WTC11 (cell line): Measurements from ENCODE around the gene TCF21. TPM values are rescaled to one million over a fixed set of nuclear protein-coding genes. Genes with fewer than 3 reads are reported as not detected.

Source experiments
- ATAC-seq: fragments of 200-7000 bp; cut with Tn5 transposase; 2 replicates; pipeline ENCODE4 v1.10.0; 2021; ENCODE audit warnings: mild to moderate bottlenecking, moderate library complexity
- CTCF ChIA-PET: fragments of 300-600 bp; sonication (Branson Sonifier 250); formaldehyde crosslinking; loops from one replicate; lab custom pipeline; 2021; ENCODE audit warnings: antibody characterized with exemption; lab: Charles Lee
- POLR2A ChIA-PET: fragments of 350-600 bp; sonication (Branson Sonifier 250); formaldehyde crosslinking; loops from one replicate; lab custom pipeline; 2021; ENCODE audit warnings: antibody characterized with exemption; lab: Charles Lee
- DNase-seq: peaks from one replicate; pipeline ENCODE4 v3.0.0; 2021; ENCODE audit warnings: low spot score
- H3K27ac Mint-ChIP-seq: 2 replicates; pipeline ENCODE4 v1.8.0; 2021; ENCODE audit warnings: mixed read lengths
- H3K27me3 Mint-ChIP-seq: 2 replicates; pipeline ENCODE4 v1.8.0; 2021; ENCODE audit warnings: low read depth, mild to moderate bottlenecking, moderate library complexity, mixed read lengths
- H3K36me3 Mint-ChIP-seq: 2 replicates; pipeline ENCODE4 v1.8.0; 2021; ENCODE audit warnings: mixed read lengths
- H3K4me1 Mint-ChIP-seq: 2 replicates; pipeline ENCODE4 v1.8.0; 2022; ENCODE audit warnings: mixed read lengths
- H3K4me3 Mint-ChIP-seq: 2 replicates; pipeline ENCODE4 v1.8.0; 2021; ENCODE audit warnings: mild to moderate bottlenecking, moderate library complexity, mixed read lengths
- H3K9me3 Mint-ChIP-seq: 2 replicates; pipeline ENCODE4 v1.8.0; 2021; ENCODE audit warnings: mixed read lengths
- ATF1 ChIP-seq: sonication (generic); formaldehyde crosslinking; IDR thresholded peaks from 2 replicates; pipeline ENCODE4 v1.8.1; 2023; ENCODE audit warnings: mild to moderate bottlenecking, moderate library complexity, missing genetic modification reagents
- CREM ChIP-seq: sonication (generic); formaldehyde crosslinking; IDR thresholded peaks from 2 replicates; pipeline ENCODE4 v1.8.1; 2022; ENCODE audit warnings: mild to moderate bottlenecking, missing genetic modification reagents, moderate library complexity
- E2F1 ChIP-seq: sonication (generic); formaldehyde crosslinking; IDR thresholded peaks from 2 replicates; pipeline ENCODE4 v1.8.0; 2022; ENCODE audit warnings: mild to moderate bottlenecking, missing genetic modification reagents
- ETV6 ChIP-seq: sonication (generic); formaldehyde crosslinking; IDR thresholded peaks from 2 replicates; pipeline ENCODE4 v1.8.1; 2022; ENCODE audit warnings: mild to moderate bottlenecking, missing genetic modification reagents
- FOXP1 ChIP-seq: sonication (generic); formaldehyde crosslinking; IDR thresholded peaks from 2 replicates; pipeline ENCODE4 v1.8.0; 2022; ENCODE audit warnings: missing genetic modification reagents, mild to moderate bottlenecking, moderate library complexity, borderline replicate concordance
- PRDM15 ChIP-seq: sonication (generic); formaldehyde crosslinking; IDR thresholded peaks from 2 replicates; pipeline ENCODE4 v1.8.0; 2022; ENCODE audit warnings: missing genetic modification reagents
- PRRX2 ChIP-seq: fragments of 250-450 bp; sonication (Bioruptor Pico); IDR thresholded peaks from 2 replicates; pipeline ENCODE4 v1.8.0; 2021; ENCODE audit warnings: mild to moderate bottlenecking
- SP1 ChIP-seq: sonication (generic); formaldehyde crosslinking; conservative IDR thresholded peaks from 2 replicates; pipeline ENCODE4 v1.8.1; 2022; ENCODE audit warnings: missing genetic modification reagents
- TEAD4 ChIP-seq: sonication (generic); formaldehyde crosslinking; IDR thresholded peaks from 2 replicates; pipeline ENCODE4 v1.8.0; 2022; ENCODE audit warnings: mild to moderate bottlenecking, missing genetic modification reagents
- ZNF219 ChIP-seq: sonication (generic); formaldehyde crosslinking; IDR thresholded peaks from 2 replicates; pipeline ENCODE4 v1.8.0; 2023; ENCODE audit warnings: missing genetic modification reagents, mild to moderate bottlenecking, borderline replicate concordance
- ZNF532 ChIP-seq: fragments of 250-450 bp; sonication (Bioruptor Pico); IDR thresholded peaks from 2 replicates; pipeline ENCODE4 v1.9.0; 2021; ENCODE audit warnings: mild to moderate bottlenecking, borderline replicate concordance
- ZSCAN18 ChIP-seq: fragments of 250-450 bp; sonication (Bioruptor Pico); IDR thresholded peaks from 2 replicates; pipeline ENCODE4 v2.1.2; 2022; ENCODE audit warnings: mild to moderate bottlenecking, moderate library complexity
- total RNA-seq: library from RNA; stranded (reverse); gene quantifications from 3 replicates; pipeline ENCODE4 v1.2.3, GENCODE V29; 2021
- TF ChIP-seq, protein P1 (sequence below): fragments of 200-600 bp; IDR thresholded peaks from 2 replicates; pipeline ENCODE4 v1.8.0; 2022; ENCODE audit warnings: antibody characterized with exemption

The TCF21 gene
- total RNA-seq, 1 experiment from 2014 or later: 0.22 TPM

- no peak for TF ChIP-seq ZNF532 (CRISPR knock-in tag)
- TF ChIP-seq ATF1 (CRISPR knock-in tag): no peak
These were observed 17.1 kb downstream of the TCF21 start (continued) for GRCh38 chr6:133906050-133906449.

- Mint-ChIP-seq H3K4me1 (peaks cover 27% of the 10 kb centered on the region), H3K27ac (peak overlapping the region; percentile 92), H3K27me3 (no peaks in the 10 kb centered on the region), H3K4me3 (peak overlapping the region; percentile 53), H3K36me3 (peaks cover 8% of the 10 kb centered on the region; the same call in 1 of the 2 replicates), H3K9me3 (peaks cover 11% of the 10 kb centered on the region)
- peak; percentile 45; the same call in 1 of the 2 replicates for TF ChIP-seq SP1 (CRISPR knock-in tag)
- peak; percentile 83; the same call in 1 of the 2 replicates for TF ChIP-seq ETV6
- TF ChIP-seq TEAD4 (CRISPR knock-in tag): no peak
- no peak for TF ChIP-seq FOXP1 (CRISPR knock-in tag)
- TF ChIP-seq ZSCAN18 (CRISPR knock-in tag): no peak
- TF ChIP-seq, protein P1, sequence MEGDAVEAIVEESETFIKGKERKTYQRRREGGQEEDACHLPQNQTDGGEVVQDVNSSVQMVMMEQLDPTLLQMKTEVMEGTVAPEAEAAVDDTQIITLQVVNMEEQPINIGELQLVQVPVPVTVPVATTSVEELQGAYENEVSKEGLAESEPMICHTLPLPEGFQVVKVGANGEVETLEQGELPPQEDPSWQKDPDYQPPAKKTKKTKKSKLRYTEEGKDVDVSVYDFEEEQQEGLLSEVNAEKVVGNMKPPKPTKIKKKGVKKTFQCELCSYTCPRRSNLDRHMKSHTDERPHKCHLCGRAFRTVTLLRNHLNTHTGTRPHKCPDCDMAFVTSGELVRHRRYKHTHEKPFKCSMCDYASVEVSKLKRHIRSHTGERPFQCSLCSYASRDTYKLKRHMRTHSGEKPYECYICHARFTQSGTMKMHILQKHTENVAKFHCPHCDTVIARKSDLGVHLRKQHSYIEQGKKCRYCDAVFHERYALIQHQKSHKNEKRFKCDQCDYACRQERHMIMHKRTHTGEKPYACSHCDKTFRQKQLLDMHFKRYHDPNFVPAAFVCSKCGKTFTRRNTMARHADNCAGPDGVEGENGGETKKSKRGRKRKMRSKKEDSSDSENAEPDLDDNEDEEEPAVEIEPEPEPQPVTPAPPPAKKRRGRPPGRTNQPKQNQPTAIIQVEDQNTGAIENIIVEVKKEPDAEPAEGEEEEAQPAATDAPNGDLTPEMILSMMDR: peak; percentile 92
- DNase-seq (peak; percentile 99), ATAC-seq (peak; percentile 78)
- CTCF ChIA-PET: interaction anchor here (0.6 to 5.3 kb wide), 46 partner anchors 14 to 724 kb away, joined by 3 to 98 read pairs (median 4); partner anchors contain the start of gene TBPL1
- POLR2A ChIA-PET: interaction anchor here (1.3 kb wide), 1 partner anchor 79 kb away, joined by 3 read pairs; no protein-coding TSS in a partner anchor
These were observed 27.8 kb downstream of the TCF21 start for GRCh38 chr6:133916650-133917151.

DNA sequence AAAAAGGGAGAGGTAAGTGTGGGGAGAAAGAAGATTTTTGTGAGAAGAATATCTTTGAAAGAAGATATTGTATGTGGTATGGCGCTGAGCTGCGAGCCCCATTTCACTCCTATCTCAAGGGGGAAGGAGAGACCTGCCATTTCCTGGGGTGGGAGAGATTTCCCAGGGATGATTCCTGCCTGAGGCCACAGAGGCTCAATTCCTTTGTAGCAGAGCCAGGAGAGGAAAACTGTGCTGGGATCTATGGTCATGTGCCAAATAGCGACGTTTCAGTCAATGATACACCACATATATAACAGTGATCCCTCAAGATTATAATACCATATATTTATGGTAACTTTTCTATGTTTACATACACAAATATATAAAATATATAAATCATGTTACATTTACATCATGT lies 28.9 kb downstream of the TCF21 start:
- Mint-ChIP-seq H3K27me3 (no peaks in the 10 kb centered on the region), H3K4me1 (peaks cover 27% of the 10 kb centered on the region), H3K36me3 (peaks cover 8% of the 10 kb centered on the region; the same call in 1 of the 2 replicates), H3K27ac (no peak overlapping the region), H3K9me3 (peaks cover 11% of the 10 kb centered on the region), H3K4me3 (no peak overlapping the region)
- POLR2A ChIA-PET: no interaction called here
- DNase-seq: no peak
- no peak for ATAC-seq
- CTCF ChIA-PET: interaction anchor here (2.1 to 5.3 kb wide), 4 partner anchors 79 to 349 kb away, joined by 5 to 98 read pairs (median 44); no protein-coding TSS in a partner anchor
- TF ChIP-seq CREM (no peak), PRDM15 (CRISPR knock-in tag) (no peak), E2F1 (CRISPR knock-in tag) (no peak), ZNF219 (CRISPR knock-in tag) (no peak), PRRX2 (CRISPR knock-in tag) (no peak)
